GM12891 (cell line): ENCODE data around the gene IL1RL1.

Experiments used
- PAX5 ChIP-seq: IDR thresholded peaks from 2 replicates; pipeline ENCODE4 v1.6.1; 2011; ENCODE audit warnings: low read length, moderate library complexity, mild to moderate bottlenecking; ENCODE audit not compliant: insufficient read depth, severe bottlenecking
- POLR2A ChIP-seq: IDR thresholded peaks from 2 replicates; pipeline ENCODE4 v1.6.1; 2011; ENCODE audit warnings: low read depth, low read length, control low read depth
- POLR2AphosphoS5 ChIP-seq: IDR thresholded peaks from 2 replicates; pipeline ENCODE4 v1.6.1; 2011; ENCODE audit warnings: low read depth, low read length, control low read depth
- POU2F2 ChIP-seq: IDR thresholded peaks from 2 replicates; pipeline ENCODE4 v1.6.1; 2011; ENCODE audit warnings: low read depth, mild to moderate bottlenecking, control low read depth, low read length, moderate library complexity
- SPI1 ChIP-seq: IDR thresholded peaks from 2 replicates; pipeline ENCODE4 v1.6.1; 2011; ENCODE audit warnings: low read depth, low read length, control low read depth
- TAF1 ChIP-seq: IDR thresholded peaks from 2 replicates; pipeline ENCODE4 v1.6.1; 2011; ENCODE audit warnings: low read depth, low read length, control low read depth

GRCh38 chr2:102269200-102269524, 42.2 kb upstream of the IL1RL1 start:
- TF ChIP-seq POLR2AphosphoS5 (no peak), TAF1 (no peak), POLR2A (no peak), PAX5 (no peak), SPI1 (no peak), POU2F2 (no peak)
